Activated B cell treated with CpG ODN at 0.5 μM for 24 hours (primary cell): ENCODE measurements around the gene C5orf46. TPM values are rescaled to one million over a fixed set of nuclear protein-coding genes. Genes with fewer than 3 reads are reported as not detected.
"Not testable (repeated sequence)": the region's sequence is repeated elsewhere in the genome, so short reads cannot be mapped to it uniquely, and the experiment has no call there.

Experiments
- ATAC-seq: fragments of 200-7000 bp; cut with Tn5 transposase; one replicate; pipeline ENCODE4 v1.10.0; 2021; ENCODE audit warnings: low read depth, mild to moderate bottlenecking, moderate library complexity
- CTCF ChIA-PET: fragments of 350-600 bp; sonication (Branson Sonifier 250); formaldehyde crosslinking; loops from one replicate; lab custom pipeline; 2021; ENCODE audit warnings: antibody characterized with exemption; lab: Charles Lee
- POLR2A ChIA-PET: fragments of 350-600 bp; sonication (Branson Sonifier 250); formaldehyde crosslinking; loops from one replicate; lab custom pipeline; 2021; ENCODE audit warnings: antibody characterized with exemption; lab: Charles Lee
- DNase-seq: peaks from one replicate; pipeline ENCODE4 v3.0.0; 2022
- H3K27ac Mint-ChIP-seq: one replicate; pipeline ENCODE4 v1.8.0; 2020; ENCODE audit warnings: mixed read lengths
- H3K27me3 Mint-ChIP-seq: one replicate; pipeline ENCODE4 v1.8.0; 2021; ENCODE audit warnings: mixed read lengths
- H3K36me3 Mint-ChIP-seq: one replicate; pipeline ENCODE4 v1.8.0; 2021; ENCODE audit warnings: low read depth, mixed read lengths
- H3K4me1 Mint-ChIP-seq: one replicate; pipeline ENCODE4 v1.8.0; 2021; ENCODE audit warnings: mixed read lengths
- H3K4me3 Mint-ChIP-seq: one replicate; pipeline ENCODE4 v1.8.0; 2020; ENCODE audit warnings: mild to moderate bottlenecking, mixed read lengths
- H3K9me3 Mint-ChIP-seq: one replicate; pipeline ENCODE4 v1.8.0; 2020; ENCODE audit warnings: mixed read lengths
- intact Hi-C: fragments of 100-400 bp; cut with micrococcal nuclease; formaldehyde crosslinking; loops from one replicate; pipeline ENCODE4 v1.15.1; 2024
- total RNA-seq: library from RNA; stranded (reverse); gene quantifications from 2 replicates; pipeline ENCODE4 v1.2.3, GENCODE V29; 2022
- TF ChIP-seq, protein P1 (sequence below): fragments of 200-600 bp; IDR thresholded peaks from one replicate; pipeline ENCODE4 v1.8.0; 2022; ENCODE audit warnings: antibody characterized with exemption, mild to moderate bottlenecking

The C5orf46 gene
- total RNA-seq, 1 donor from 2014 or later, result not detected

DNA sequence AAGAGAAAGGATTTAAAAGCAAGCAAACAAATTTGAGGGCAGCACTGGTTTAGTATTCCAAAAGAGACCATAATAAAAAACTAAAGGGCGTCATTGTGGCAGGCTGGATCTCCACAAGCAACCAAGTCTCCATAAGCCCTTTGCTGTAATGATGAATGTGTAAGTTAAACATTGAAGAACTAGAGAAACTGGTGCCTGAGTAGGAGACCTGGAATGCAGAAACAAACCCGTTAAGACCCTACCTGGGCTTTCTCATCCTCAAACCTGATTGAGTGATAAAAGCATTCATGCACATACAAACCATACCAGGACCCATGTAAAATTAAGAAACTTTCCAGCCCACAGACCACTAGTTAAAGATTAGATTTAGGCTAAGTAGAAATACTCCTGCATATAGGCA is 29.7 kb downstream of the C5orf46 start:
- POLR2A ChIA-PET, result no interaction called here
- intact Hi-C loops, result no loop called here
- no peak overlapping the region for H3K4me3 Mint-ChIP-seq

GRCh38 chr5:147876141-147876540 is 30.2 kb downstream of the C5orf46 start:
- intact Hi-C loops, result no loop called here
- Mint-ChIP-seq H3K4me1 (no peaks in the 10 kb centered on the region), H3K27me3 (peaks cover 7% of the 10 kb centered on the region), H3K27ac (no peak overlapping the region), H3K36me3 (no peaks in the 10 kb centered on the region), H3K9me3 (no peaks in the 10 kb centered on the region), H3K4me3 (no peak overlapping the region)
- no peak for ATAC-seq
- CTCF ChIA-PET, result no interaction called here
- no peak for DNase-seq
- TF ChIP-seq, protein P1, sequence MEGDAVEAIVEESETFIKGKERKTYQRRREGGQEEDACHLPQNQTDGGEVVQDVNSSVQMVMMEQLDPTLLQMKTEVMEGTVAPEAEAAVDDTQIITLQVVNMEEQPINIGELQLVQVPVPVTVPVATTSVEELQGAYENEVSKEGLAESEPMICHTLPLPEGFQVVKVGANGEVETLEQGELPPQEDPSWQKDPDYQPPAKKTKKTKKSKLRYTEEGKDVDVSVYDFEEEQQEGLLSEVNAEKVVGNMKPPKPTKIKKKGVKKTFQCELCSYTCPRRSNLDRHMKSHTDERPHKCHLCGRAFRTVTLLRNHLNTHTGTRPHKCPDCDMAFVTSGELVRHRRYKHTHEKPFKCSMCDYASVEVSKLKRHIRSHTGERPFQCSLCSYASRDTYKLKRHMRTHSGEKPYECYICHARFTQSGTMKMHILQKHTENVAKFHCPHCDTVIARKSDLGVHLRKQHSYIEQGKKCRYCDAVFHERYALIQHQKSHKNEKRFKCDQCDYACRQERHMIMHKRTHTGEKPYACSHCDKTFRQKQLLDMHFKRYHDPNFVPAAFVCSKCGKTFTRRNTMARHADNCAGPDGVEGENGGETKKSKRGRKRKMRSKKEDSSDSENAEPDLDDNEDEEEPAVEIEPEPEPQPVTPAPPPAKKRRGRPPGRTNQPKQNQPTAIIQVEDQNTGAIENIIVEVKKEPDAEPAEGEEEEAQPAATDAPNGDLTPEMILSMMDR, result no peak
- POLR2A ChIA-PET, result no interaction called here

More for the DNA sequence above, 29.7 kb downstream of the C5orf46 start:
- Mint-ChIP-seq H3K27me3 (peaks cover 7% of the 10 kb centered on the region), H3K9me3 (no peaks in the 10 kb centered on the region), H3K27ac (no peak overlapping the region), H3K36me3 (no peaks in the 10 kb centered on the region), H3K4me1 (no peaks in the 10 kb centered on the region)
- CTCF ChIA-PET, result no interaction called here
- ATAC-seq (no peak), DNase-seq (no peak)
- TF ChIP-seq, protein P1, result no peak

GRCh38 chr5:147874910-147875367 is 31.4 kb downstream of the C5orf46 start:
- intact Hi-C loops, result no loop called here
- CTCF ChIA-PET, result no interaction called here
- Mint-ChIP-seq H3K27ac (no peak overlapping the region), H3K4me1 (no peaks in the 10 kb centered on the region), H3K9me3 (no peaks in the 10 kb centered on the region), H3K27me3 (peaks cover 3% of the 10 kb centered on the region), H3K36me3 (no peaks in the 10 kb centered on the region), H3K4me3 (no peak overlapping the region)
- TF ChIP-seq, protein P1, result no peak
- ATAC-seq, result no peak
- POLR2A ChIA-PET, result no interaction called here
- no peak for DNase-seq

- DNase-seq, H3K4me3 Mint-ChIP-seq, H3K36me3 Mint-ChIP-seq, ATAC-seq, H3K27ac Mint-ChIP-seq, CTCF ChIA-PET, H3K4me1 Mint-ChIP-seq, intact Hi-C loops, H3K27me3 Mint-ChIP-seq, POLR2A ChIA-PET, H3K9me3 Mint-ChIP-seq: not testable (repeated sequence)
Observed at GRCh38 chr5:147874118-147874875, 32.0 kb downstream of the C5orf46 start.

GRCh38 chr5:147872744-147873435 is 33.4 kb downstream of the C5orf46 start:
- H3K36me3 Mint-ChIP-seq, CTCF ChIA-PET, intact Hi-C loops, H3K27me3 Mint-ChIP-seq, H3K9me3 Mint-ChIP-seq, ATAC-seq, H3K4me3 Mint-ChIP-seq, DNase-seq, POLR2A ChIA-PET, H3K27ac Mint-ChIP-seq, H3K4me1 Mint-ChIP-seq: not testable (repeated sequence)

DNA sequence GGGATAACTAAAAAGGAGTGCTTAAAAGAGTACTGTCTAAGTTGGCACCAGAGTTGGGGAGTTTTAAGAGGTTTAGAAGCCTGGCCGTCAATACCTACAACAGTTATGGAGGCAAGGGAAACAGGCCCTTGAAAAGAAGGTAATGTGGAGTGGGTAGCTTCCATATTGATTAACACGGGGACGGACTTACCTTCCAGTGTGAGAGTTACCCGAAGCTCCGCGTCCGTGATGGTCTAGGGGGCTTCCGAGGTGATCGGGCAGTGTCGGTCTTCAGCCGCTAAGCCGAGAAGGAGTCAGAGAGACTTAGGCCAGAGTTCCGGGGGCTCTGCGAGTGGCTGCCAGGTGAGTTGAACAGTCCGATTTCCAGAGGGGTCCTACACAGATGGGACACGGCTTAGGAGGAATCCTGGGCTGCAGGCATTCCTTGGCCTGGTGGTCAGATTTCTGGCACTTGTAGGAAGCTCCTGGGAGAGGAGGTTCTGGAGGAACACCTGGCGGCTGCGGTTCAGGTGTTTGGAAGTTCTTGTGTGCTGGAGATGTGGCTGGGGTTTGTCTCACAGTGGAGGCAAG is 34.3 kb downstream of the C5orf46 start:
- H3K9me3 Mint-ChIP-seq, intact Hi-C loops, H3K27ac Mint-ChIP-seq, DNase-seq, H3K4me1 Mint-ChIP-seq, H3K36me3 Mint-ChIP-seq, POLR2A ChIA-PET, H3K4me3 Mint-ChIP-seq, CTCF ChIA-PET, H3K27me3 Mint-ChIP-seq, ATAC-seq: not testable (repeated sequence)

DNA sequence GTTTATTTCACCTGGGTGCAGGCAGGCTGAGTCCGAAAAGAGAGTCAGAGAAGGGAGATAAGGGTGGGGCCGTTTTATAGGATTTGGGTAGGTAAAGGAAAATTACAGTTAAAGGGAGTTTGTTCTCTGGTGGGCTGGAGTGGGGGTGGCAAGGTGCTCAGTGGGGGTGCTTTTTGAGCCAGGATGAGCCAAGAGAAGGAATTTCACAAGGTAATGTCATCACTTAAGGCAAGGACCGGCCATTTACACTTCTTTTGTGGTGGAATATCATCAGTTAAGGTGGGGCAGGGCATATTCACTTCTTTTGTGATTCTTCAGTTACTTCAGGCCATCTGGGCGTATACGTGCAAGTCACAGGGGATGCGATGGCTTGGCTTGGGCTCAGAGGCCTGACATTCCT is 36.4 kb downstream of the C5orf46 start:
- H3K36me3 Mint-ChIP-seq, H3K9me3 Mint-ChIP-seq, POLR2A ChIA-PET, H3K27ac Mint-ChIP-seq, CTCF ChIA-PET, DNase-seq, intact Hi-C loops, H3K27me3 Mint-ChIP-seq, ATAC-seq, H3K4me1 Mint-ChIP-seq, H3K4me3 Mint-ChIP-seq: not testable (repeated sequence)
